ENCODE data around the gene LANCL2.
A peak's percentile ranks its signal among the peaks of the same experiment; 100 is the strongest.
"Not testable (repeated sequence)": the region's sequence is repeated elsewhere in the genome, so short reads cannot be mapped to it uniquely, and the experiment has no call there.

LANCL2 gene

GRCh38 chr7:55471594-55471993 is 106.5 kb downstream of the LANCL2 start:
- DNase-seq = not testable (repeated sequence)

GRCh38 chr7:55472406-55472805 is 107.3 kb downstream of the LANCL2 start:
- DNase-seq = not testable (repeated sequence)

GRCh38 chr7:55472928-55473725 is 108.0 kb downstream of the LANCL2 start:
- DNase-seq = no peak

GRCh38 chr7:55473932-55474331 is 108.8 kb downstream of the LANCL2 start:
- DNase-seq = no peak

- no peak for DNase-seq
Observed at GRCh38 chr7:55474944-55475854, 110.1 kb downstream of the LANCL2 start.

GRCh38 chr7:55475855-55476803 is 111.0 kb downstream of the LANCL2 start:
- DNase-seq = peak in 10 of 14 donors; percentile 39 to 84 (median 58)

- no peak for DNase-seq
Observed at GRCh38 chr7:55476852-55477780, 112.0 kb downstream of the LANCL2 start.

- DNase-seq = no peak
Observed at GRCh38 chr7:55477781-55478374, 112.7 kb downstream of the LANCL2 start.

GRCh38 chr7:55478700-55479099 is 113.6 kb downstream of the LANCL2 start:
- DNase-seq = no peak

GRCh38 chr7:55481155-55481554 is 116.0 kb downstream of the LANCL2 start:
- DNase-seq = no peak

- no peak for DNase-seq
Observed at GRCh38 chr7:55483046-55483445, 117.9 kb downstream of the LANCL2 start.

Measured in C1 segment of cervical spinal cord (tissue), 14 donors.